GM04503 (cell line): ENCODE measurements around the gene PRKCD.

Experiments used
- DNase-seq: peaks from one replicate; pipeline ENCODE4 v3.0.0-alpha.2; 2012; ENCODE audit warnings: low read depth

The PRKCD gene

DNA sequence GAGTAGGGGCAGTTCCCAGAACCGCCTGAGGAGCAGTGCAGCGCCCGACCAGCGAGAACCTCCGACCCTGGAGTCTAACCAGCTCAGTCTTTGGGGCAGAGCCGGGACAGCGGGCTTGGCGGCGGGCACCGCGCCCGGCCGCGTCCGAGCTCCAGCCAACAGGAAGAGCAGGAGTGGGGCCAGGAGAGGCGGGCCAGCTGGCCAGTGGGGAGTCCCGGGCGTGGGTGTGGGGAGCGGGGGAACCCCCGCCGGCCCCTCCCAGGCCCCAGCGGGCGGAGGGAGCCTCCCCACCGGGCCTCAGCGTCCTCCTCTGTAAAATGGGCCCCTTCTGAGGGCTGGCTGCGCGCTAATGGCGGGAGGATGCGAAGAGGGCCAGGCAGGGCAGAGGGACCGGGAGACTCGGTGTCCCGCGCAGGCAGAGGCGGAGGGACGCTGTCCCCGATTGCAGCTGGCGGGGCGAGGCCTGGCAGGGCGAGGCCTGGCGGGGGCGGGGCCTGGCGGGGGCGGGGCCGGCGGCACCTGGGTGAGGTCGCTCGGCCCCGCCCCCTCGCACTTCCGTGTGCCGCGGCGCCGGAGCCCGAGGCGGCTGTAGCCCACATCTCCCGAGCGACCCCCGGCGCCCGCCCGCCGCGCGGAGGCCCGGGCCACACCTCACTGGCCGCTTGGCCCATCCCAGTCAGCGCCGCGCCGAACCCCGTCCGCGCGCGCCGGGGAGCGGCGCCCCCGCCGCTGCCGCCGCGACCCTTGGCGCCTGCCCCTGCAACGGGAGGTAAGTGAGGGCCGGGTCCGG, at the start of gene PRKCD:
PRKCD (plus strand) TSS at position 550 of the 790 bp plus-strand sequence. CDS start 17,214 bp downstream, outside the sequence.
- peak; percentile 64 for DNase-seq

DNA sequence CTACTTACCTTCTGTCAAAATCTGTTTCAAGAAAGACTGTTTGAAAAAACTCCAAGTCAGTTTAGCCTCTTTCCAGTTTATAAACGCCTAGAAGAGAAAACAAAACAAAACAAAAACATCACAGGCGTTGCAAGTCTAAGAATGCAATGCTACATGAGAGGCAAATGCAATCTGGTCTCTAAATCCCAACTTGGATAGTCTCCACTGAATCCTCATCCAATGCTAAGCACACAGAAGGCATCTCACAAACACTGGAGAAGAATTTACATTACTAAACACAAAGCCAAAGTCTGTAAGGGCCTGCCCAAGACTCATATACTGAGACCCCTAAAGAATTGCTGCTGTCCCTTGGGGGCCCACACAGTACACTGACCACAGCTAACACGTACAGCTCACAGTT, 49.2 kb upstream of the PRKCD start:
- no peak for DNase-seq

DNA sequence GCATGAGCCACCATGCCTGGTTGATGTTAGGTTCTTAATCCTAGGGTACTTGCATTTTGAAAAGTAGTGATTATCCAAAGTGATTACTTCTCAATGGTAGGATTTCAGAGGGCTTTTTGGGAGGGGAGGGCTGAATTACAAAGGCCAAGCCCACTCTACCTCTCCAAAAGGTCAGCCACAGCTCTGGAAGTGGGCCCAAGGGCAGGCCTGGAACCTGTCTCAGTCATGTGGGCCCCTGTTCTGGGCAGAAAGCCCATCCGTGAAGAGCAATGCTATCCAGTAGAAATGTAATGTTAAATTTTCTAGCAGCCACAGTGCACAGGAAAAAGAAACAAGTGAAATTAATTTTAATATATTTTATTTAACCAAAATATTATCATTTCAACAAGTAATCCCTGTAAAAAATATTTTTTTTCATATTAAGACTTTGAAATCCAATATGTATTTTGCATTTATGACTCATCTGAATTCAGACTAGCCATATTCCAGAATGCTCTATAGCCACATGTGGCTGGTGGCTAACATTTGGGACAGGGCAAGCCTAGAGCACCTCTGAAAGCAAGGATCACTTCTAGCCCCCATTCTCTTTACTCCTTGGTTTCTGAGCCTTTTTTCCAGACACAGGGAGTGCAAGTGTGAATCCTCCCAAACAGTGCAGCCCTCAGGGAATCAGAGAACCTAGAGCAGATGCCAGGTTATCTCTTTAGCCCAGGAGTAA, 47.6 kb upstream of the PRKCD start:
- no peak for DNase-seq

DNA sequence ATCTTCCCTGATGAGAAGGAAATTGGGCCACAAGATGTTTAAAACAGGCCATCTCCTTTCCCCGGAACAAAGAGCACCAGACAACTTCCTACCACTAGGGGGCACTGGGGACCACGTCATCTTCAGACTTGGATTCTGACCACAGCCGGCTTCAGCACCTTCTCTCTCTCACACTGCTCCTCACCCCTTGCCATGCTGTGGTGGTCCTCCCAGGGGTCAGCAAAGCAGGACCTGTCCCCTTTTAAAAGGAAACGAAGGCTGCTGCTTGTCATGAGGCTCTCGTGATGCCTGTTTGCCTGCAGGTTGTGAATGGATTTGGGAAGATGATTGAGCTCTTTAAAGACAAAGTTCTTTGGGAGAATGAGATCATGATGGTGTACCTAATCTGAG, 47.0 kb upstream of the PRKCD start:
- DNase-seq: no peak

DNA sequence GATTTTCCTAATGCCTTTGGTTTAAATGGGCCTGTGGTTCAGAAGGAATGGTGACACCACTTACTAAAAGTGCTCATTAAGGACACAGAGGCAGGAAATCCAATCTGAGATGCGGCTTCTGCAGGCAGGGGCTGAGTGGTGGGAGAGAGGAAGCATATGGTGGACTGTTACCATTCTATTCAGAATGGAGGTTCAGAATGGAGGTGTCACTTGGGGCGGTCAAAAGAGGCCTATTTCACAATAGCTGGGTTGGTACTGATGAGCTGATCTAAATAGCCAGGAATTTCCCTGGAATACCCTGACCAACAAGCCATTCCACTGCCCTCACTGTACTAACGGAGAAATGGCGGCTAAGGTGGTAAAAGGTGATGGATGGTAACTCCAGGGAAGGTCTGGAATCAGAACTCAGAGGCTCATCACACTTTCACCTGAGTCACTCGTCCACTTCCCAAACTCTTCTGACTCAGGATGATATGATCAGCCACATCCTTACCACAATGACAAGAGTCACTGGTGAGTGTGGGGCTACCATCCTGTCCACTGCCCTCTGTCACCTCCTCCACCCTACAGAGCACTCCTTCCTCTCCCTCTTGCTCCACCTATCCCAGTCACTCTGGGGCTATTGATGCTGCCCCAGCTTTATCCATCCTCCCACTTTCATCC, 46.5 kb upstream of the PRKCD start:
- no peak for DNase-seq

DNA sequence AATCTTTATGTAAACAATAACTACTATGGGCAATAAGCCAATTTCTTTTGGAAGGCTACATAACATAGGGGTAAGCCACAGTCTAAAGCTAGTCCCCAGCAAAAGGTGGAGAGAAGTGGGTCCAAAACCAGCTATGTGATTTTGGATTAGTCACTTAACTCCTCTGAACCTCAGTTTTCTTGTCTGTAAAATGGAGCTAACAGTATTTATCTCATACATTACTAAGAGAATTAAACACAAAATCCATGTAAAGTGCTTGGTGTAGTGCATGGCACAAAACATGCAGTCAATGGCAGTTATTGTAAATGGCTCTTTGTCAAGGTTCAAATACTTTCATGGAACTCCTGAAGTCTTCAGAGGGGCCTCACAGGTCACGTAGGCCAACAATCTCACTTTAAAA, 44.1 kb upstream of the PRKCD start:
- DNase-seq: no peak

DNA sequence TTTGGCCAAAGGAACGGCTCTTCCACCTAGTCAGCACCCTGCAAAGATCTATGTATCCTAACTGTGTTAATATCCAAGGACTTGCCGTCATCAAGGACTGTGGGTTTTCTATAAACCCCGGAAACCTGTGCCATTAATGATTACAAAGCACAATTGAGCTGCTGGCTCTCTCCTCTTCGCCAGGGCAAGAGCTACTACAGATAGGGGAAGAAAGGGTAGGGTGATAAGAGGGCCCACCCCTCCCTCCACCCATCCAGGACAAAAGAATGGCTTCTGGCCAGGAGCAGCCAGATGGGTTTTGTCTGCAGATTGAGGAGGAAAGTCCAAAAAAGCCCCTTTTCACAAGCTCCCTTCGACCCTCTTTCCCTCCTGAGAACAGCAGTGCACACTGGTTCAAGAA, 40.7 kb upstream of the PRKCD start:
- no peak for DNase-seq

DNA sequence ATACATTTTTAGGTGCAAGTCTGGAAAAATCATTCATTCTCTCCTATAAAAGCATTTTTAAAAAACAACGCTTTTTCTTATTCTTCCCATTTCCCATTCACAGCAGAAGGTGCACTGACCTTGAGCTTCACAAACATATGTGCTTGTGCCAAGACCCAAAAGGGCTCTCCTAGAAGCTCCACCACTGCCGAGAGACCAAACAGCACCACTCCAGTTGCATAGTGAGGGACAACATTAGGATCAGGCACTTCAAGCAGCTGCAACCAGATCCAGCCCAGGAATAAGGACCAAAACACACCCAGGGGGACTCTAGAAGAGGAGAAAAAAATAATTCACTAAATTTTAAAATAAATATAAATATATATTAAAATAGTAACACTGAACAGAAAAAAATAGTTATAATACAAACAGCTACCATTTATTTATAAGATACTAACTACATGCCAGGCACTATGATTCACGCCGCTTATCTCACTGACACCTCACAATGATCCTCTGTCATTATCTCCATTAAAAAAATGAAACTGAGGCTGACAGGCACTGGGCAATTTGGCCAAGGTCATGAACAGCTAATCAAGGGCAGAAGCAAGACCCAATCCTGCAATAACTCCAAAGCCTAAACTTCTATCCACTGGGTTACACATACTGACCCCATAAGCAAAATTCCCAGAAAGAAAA, 38.6 kb upstream of the PRKCD start:
- DNase-seq: no peak

DNA sequence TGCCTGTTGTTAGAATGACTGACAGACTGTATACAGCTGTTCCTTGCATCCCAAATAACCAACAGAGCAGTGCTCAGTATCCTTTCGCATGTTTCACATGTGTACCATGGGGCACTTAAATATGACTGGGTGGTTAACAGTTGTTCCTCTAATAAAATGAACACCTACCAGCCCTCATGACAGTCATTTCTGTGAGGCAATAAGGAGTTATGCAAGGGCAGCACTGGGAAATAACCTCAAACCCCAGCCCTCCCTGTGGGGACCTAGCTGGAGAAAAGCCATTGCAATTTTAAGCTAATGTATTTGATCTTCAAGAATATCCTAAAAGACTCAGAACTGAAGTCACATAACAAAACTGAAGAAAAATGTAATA, 38.1 kb upstream of the PRKCD start:
- no peak for DNase-seq

DNA sequence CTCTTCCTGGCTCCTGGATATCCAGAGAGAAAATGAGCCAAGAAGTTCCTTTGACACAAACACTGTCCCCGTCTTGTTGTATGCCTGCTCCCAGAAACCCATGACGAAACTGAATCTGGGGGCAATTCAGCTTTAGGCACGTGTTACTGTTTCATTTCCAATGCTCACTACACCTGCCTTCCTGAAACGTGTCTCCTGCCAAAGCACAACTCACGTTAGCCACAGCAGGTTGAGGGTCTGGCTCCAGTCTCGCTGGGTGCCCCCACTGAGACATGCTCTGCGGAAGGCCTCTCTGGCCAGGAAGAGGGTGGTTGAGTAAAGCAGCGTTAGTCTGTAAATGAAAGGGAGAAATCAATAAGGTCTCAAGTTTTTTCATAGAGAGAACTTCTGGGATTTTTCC, 37.5 kb upstream of the PRKCD start:
- no peak for DNase-seq

DNA sequence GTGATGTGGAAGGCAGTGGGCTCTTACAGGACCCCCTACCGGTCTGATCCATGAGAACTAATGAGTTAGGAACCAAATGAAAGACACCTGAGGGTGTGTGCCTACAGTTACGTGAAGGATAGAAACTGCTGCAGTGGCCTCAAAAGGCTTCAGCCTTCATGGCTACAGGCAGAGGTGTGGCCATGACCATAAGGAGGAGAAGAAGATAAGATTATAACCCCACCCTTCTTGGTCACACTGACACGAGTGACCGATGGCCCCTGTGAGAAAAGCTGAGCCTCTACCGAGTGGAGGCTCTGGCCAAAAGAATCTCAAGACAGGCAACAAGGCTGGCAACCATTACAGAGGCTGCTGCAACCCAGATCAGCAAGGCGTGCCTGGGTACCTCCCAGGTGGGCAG, 37.1 kb upstream of the PRKCD start:
- no peak for DNase-seq

DNA sequence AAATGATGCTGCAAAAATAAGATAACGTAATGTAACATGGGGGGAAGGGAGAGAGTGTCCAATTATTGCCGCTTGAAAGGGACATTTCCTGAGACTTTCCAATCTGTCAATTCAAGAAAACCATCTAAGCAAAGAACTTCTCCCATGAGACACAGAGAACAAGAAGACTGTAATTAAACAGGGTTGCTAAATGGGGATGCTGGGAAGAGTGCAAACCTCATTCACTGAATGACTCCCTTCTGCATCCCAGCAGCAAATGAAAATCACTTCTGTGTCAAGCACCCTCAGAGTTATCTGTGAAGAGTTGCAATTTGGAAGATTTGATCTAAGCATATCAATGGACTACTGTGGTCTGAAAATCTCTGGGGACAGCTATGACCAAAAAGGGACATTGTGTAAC, 34.4 kb upstream of the PRKCD start:
- no peak for DNase-seq

DNA sequence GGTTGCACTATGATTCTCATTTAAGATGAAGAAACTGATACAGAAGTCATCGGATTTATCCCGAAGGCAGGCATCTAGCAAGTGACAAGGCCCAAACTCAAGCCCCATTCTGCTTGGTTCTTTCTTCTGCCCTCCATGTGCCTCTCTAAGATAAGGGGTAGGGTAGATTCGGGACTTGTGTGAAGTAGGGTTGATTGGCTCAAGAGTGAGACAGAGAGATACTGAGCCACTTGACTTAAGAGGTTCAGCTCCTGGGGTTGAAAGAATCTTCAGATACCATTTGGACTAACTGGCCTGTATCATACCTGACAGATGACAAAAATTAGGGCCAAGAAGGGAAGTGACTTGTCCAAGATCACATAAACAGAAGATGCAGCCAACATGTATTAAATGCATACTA, 31.7 kb upstream of the PRKCD start:
- no peak for DNase-seq

DNA sequence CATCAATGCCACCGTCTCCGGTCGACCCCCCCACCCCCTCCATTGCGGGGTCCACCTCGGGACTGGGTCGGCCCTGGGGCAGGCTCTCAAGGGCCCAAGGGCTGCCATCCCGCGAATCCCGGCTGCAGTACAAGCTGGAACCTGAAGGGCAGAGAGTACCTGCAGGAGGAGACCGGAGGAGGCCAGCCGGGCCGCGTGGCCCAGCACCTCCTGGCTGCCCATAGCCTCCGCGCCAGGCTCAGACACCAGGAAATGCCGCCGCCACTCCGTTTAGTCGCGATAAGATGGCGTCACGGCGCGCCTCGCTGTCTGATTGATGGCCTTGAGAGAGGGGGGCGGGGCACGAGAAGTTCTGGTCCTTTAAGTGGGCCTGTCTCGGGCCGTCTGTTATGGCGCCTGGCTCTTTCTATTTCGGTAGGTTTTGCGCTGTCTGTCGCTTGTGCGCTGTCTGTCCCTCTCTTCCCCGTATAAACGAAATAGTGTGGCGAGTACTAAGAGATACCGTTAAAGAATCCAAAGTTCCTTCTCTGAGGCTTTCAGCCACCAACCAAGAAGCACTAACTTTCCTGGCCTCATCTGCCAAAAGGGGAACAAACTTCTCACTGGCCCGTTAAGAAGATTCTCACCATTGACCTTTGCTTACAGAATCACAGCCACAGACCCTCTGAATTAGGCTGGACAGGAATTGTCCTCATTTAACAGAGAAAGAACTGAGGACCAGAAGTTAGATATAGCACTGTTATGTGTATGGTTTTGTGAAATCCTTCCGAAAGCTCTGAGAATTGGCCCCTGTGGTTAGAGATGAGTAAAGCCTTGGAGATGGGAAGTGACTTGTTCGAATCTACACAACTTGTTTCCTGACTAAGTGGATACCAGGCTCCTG, 30.6 kb upstream of the PRKCD start, which contains the start of gene RFT1:
RFT1 (minus strand) TSS at position 257 of the 883 bp plus-strand sequence; CDS start at position 222, 35 bp downstream.
- peak; percentile 70 for DNase-seq

DNA sequence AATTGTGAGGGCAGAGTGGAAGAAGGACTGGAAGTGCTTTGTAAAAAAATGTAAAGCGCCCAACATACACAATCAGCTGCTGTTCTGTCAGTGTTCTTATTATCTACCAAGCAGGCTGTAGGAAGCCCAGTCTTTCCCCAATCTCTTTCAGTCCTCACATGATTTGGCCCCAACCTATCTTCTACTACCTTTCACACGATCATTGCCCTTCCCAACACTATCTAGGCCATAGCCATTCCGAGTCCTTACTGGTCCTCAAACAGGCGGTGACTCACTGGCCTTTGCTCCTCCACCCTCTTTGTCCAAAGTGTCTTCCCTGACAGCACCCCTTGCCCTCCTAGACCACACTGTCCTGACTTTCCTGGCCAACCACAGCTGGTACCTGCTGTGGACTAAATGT, 29.9 kb upstream of the PRKCD start:
- no peak for DNase-seq

DNA sequence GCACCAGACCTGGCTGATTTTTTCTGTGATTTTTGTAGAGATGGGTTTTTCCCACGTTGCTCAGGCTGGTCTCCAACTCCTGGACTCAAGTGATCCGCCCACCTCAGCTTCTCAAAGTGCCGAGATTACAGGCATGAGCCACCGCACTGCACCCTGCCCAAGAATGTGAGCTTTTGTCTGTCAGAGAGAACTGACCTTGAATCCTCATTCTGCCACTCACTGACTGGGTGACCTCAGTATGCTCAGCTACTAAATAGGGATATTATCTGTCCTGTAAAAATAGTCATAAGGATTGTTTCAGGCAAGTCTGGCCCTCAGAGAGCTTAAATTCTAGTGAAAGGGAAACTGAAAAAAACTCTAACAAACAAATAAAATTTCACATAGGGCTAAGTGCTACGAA, 28.7 kb upstream of the PRKCD start:
- no peak for DNase-seq

DNA sequence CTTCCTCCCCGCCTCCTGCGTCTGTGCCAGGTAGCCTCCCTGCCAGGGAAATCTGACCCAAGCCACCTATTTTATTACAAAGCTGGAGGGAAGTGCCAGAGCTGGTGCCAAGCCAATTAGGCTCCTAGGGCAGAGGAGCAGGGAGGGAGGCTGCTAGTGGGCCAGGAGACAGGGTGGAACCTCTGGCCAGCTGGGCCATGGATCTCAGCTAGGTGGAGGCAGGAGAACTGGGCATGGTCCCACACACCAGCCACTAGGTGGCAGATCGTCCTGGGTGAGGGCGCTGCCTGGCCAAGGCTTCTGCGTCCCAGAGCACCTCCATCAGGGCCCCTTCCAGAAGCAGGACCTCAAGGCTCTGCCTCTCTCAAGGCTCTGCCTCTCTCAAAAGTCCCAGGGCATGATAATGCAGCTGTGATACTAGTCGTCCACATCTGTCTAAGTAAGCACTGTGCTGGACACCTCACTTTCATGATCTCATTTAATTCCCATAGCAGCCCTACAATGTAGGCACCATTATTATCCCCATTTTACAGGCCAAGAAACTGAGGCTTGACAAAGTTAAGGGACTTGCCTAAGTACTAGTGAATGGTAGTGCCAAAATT, 26.3 kb upstream of the PRKCD start:
- no peak for DNase-seq

DNA sequence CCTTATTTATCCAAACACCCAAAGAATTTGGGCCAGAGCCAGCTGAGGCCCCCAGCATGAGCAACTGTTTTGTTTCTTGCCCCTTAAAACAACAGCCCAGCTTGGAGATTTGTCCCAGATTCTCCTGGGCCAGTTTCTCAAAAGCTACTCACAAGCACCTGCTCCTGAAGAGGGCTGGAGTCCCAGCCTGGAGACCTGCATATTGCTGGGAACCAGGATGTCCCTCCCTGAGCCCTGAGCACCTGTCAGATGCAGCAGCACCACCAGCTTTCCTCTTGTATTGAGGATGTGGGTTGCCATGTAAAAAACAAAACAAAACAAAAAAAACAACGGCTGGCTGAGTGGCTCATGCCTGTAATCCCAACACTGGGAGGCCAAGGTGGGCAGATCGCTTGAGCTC, 23.8 kb upstream of the PRKCD start:
- no peak for DNase-seq

DNA sequence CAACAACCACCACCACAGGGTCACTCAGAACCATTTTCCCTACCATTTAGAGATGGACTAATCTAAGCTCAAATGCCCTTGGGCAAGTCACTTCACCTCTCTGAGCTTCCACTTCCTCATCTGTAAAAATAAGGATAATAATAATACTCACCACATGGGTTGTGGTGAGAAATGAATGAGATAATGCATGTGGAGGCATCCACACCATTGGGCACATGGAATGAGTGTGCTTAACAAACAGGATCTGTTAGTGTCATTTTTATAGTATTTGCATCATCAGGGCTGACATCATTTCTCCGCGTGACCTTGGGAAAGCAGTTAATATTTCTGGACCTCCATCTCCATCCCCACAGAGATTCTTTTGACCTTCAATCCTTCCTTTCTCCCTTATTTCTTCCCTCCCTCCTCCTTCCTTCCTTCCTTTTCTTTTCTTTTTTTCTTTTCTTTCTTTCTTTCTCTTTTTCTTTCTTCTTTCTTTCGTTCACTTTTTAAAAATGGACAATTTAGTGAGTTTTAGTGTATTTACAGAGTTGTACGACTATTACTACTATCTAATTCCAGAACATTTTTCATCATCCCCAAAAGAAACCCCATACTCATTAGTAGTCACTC, 23.1 kb upstream of the PRKCD start:
- no peak for DNase-seq
